Esophagus muscularis mucosa (tissue), 4 donors: ENCODE results near the gene SLC25A14. TPM values are rescaled to one million over a fixed set of nuclear protein-coding genes. Genes with fewer than 3 reads are reported as not detected.

Experiments used
- DNase-seq: peaks from one replicate; pipeline ENCODE4 v3.0.0-alpha.2; 2017; ENCODE audit errors: extremely low spot score
- H3K27ac ChIP-seq, 4 donors: fragments of 200-600 bp; sonication (generic); replicated peaks in 1 of 4; 1 replicate in 3 of 4; 2 replicates in 1 of 4; pipeline ENCODE4 v1.5.1; 2016 to 2019; ENCODE audit warnings: mild to moderate bottlenecking in 1 of 4
- H3K27me3 ChIP-seq, 4 donors: fragments of 200-600 bp; sonication (generic); one replicate each; pipeline versions ENCODE4 v1.5.1 to v1.6.0; 2016 to 2019
- H3K36me3 ChIP-seq, 4 donors: fragments of 200-600 bp; sonication (generic); one replicate each; pipeline ENCODE4 v1.5.1; 2016 to 2019
- H3K4me1 ChIP-seq, 4 donors: fragments of 200-600 bp; sonication (generic); one replicate each; pipeline ENCODE4 v1.5.1; 2016 to 2019
- H3K4me3 ChIP-seq, 4 donors: fragments of 200-600 bp; sonication (generic); 1 replicate in 2 of 4; 2 replicates in 2 of 4; pipeline ENCODE4 v1.5.1; 2016 to 2019; ENCODE audit warnings: mild to moderate bottlenecking in 4 of 4, moderate library complexity in 1 of 4
- H3K9me3 ChIP-seq, 4 donors: fragments of 200-600 bp; sonication (generic); 1 replicate in 3 of 4; 2 replicates in 1 of 4; pipeline ENCODE4 v1.5.1; 2016 to 2019
- EP300 ChIP-seq: sonication (generic); formaldehyde crosslinking; IDR thresholded peaks from one replicate; pipeline ENCODE4 v1.6.1; 2017; ENCODE audit warnings: antibody characterized with exemption
- POLR2A ChIP-seq: fragments of 450-650 bp; IDR thresholded peaks from one replicate; pipeline ENCODE4 v1.6.1; 2017; ENCODE audit warnings: antibody characterized with exemption, moderate library complexity, mild to moderate bottlenecking, low read depth
- POLR2AphosphoS5 ChIP-seq, 2 donors: sonication (generic); formaldehyde crosslinking; IDR thresholded peaks; one replicate each; pipeline ENCODE4 v1.6.1; 2017; ENCODE audit warnings: antibody characterized with exemption in 2 of 2
- WGBS: methylation state at CpG from one replicate; pipeline ENCODE4 v1.1.5; 2018; 5-methylcytosine and 5-hydroxymethylcytosine counted together
- intact Hi-C: fragments of 100-400 bp; cut with DNase I; formaldehyde crosslinking; loops from one replicate; pipeline ENCODE4 v1.15.1; 2023
- total RNA-seq, 4 donors: library from RNA; depleted of rRNA; stranded (reverse); fragments of >200 nt; gene quantifications; one replicate each; pipeline versions ENCODE4 v1.1.0 to v1.2.1, GENCODE V29; 2016
- TF ChIP-seq, protein P1 (sequence below), 3 experiments: fragments of 200-600 bp in 2 of 3; fragments of 450-650 bp in 1 of 3; sonication (generic) in 2 of 3; IDR thresholded peaks; one replicate each; pipeline ENCODE4 v1.5.1; 2017 to 2019; ENCODE audit warnings: antibody characterized with exemption in 3 of 3, mild to moderate bottlenecking in 2 of 3, moderate library complexity in 1 of 3

The SLC25A14 gene
- total RNA-seq, 4 donors from 2014 or later, result 4.0 to 9.6 (median 6.9) TPM

DNA sequence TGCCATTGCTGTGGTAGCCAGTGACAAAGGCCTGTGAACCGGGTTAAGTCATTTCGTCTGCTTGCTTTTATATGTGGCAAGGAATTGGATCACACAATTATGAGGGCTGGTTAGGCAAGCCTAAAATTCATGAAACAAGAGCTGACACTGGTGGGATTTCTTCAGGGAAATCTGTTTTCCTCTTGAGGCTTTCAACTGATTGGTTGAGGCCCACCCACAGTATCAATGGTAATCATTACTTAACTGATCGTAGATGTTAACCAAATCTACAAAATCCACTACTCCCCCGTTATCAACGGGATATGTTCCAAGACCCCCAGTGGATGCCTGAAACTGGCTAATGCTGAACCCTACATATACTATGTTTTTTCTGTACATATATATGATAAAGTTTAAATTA is 75.1 kb downstream of the SLC25A14 start:
- TF ChIP-seq POLR2AphosphoS5 (IDR thresholded peaks at IDR 0.05), result no peak
- TF ChIP-seq, protein P1, sequence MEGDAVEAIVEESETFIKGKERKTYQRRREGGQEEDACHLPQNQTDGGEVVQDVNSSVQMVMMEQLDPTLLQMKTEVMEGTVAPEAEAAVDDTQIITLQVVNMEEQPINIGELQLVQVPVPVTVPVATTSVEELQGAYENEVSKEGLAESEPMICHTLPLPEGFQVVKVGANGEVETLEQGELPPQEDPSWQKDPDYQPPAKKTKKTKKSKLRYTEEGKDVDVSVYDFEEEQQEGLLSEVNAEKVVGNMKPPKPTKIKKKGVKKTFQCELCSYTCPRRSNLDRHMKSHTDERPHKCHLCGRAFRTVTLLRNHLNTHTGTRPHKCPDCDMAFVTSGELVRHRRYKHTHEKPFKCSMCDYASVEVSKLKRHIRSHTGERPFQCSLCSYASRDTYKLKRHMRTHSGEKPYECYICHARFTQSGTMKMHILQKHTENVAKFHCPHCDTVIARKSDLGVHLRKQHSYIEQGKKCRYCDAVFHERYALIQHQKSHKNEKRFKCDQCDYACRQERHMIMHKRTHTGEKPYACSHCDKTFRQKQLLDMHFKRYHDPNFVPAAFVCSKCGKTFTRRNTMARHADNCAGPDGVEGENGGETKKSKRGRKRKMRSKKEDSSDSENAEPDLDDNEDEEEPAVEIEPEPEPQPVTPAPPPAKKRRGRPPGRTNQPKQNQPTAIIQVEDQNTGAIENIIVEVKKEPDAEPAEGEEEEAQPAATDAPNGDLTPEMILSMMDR (IDR thresholded peaks at IDR 0.05), result no peak
- no peak for TF ChIP-seq EP300
- TF ChIP-seq POLR2A, result no peak
- no peaks in the 10 kb centered on the region for H3K27me3 ChIP-seq
- no peaks in the 10 kb centered on the region for H3K4me1 ChIP-seq
- no peaks in the 10 kb centered on the region for H3K9me3 ChIP-seq
- DNase-seq, result no peak
- H3K4me3 ChIP-seq, result no peak overlapping the region
- intact Hi-C loops, result no loop called here
- WGBS, result 92% methylated on average over 5 of the region's 5 CpGs
- H3K27ac ChIP-seq, result no peak overlapping the region
- peaks cover 0 to 34% (median 24%) of the 10 kb centered on the region in 4 donors for H3K36me3 ChIP-seq

- TF ChIP-seq, protein P1 (IDR thresholded peaks at IDR 0.05), result no peak
- no peak for TF ChIP-seq POLR2AphosphoS5 (IDR thresholded peaks at IDR 0.05)
- TF ChIP-seq EP300, result no peak
- no peak for TF ChIP-seq POLR2A
- H3K4me1 ChIP-seq, result no peaks in the 10 kb centered on the region
- H3K27ac ChIP-seq, result no peak overlapping the region
- no peak for DNase-seq
- H3K36me3 ChIP-seq, result peaks cover 0 to 30% (median 23%) of the 10 kb centered on the region in 4 donors
- no peaks in the 10 kb centered on the region for H3K9me3 ChIP-seq
- 92% methylated on average over 7 of the region's 7 CpGs for WGBS
- H3K4me3 ChIP-seq, result no peak overlapping the region
- intact Hi-C loops, result no loop called here
- H3K27me3 ChIP-seq, result no peaks in the 10 kb centered on the region
These were observed 75.5 kb downstream of the SLC25A14 start for GRCh38 chrX:130415201-130415600.

DNA sequence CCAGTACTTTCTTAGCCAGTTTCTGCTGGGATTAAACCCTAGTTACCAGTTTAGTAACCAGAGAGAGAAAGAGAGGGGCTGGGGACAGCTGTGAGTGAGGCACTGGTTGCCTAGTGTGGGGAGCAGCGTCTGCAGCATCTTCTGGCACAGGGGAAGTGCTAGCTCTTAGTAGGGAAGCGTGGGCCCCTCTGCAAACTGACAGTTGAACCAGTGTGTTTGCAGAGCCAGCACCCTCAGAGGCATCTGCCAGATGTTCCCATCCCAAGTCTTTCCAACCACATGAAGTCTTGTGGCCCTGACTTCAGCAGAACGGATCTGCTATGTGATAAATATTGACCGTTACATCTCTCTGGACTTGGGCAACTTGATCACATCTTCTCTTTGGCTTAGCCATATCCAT is 77.1 kb downstream of the SLC25A14 start:
- H3K36me3 ChIP-seq, result peaks cover 0 to 15% (median 10%) of the 10 kb centered on the region in 4 donors
- no peak for TF ChIP-seq EP300
- TF ChIP-seq, protein P1 (IDR thresholded peaks at IDR 0.05), result no peak
- 78% methylated on average over 4 of the region's 4 CpGs for WGBS
- intact Hi-C loops, result no loop called here
- no peak overlapping the region for H3K4me3 ChIP-seq
- no peaks in the 10 kb centered on the region for H3K27me3 ChIP-seq
- no peaks in the 10 kb centered on the region for H3K9me3 ChIP-seq
- no peak for DNase-seq
- no peaks in the 10 kb centered on the region for H3K4me1 ChIP-seq
- H3K27ac ChIP-seq, result no peak overlapping the region

DNA sequence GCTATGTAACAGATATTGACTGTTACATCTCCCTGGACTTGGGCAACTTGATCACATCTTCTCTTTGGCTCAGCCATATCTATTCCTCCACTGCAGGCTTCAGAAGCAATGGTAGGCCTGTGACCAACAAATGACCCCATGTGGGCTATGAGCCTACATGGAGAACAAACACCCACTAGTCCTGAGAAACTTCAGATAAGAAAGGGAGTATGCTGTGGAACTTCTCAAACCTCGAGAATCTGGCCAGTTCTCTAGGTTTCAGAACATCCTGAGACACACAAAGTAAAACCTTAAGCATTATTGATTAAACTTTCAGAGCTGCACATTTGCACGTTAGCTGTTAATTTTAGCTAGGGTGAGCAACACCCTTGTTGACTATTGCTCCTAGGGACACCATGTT is 78.3 kb downstream of the SLC25A14 start:
- no peaks in the 10 kb centered on the region for H3K9me3 ChIP-seq
- WGBS, result 74% methylated on average over 2 of the region's 2 CpGs
- intact Hi-C loops, result no loop called here

GRCh38 chrX:130418740-130419139 is 79.0 kb downstream of the SLC25A14 start:
- Histone ChIP-seq H3K9me3 (no peaks in the 10 kb centered on the region), H3K4me1 (no peaks in the 10 kb centered on the region), H3K36me3 (peaks cover 0 to 7% (median 0%) of the 10 kb centered on the region in 4 donors), H3K4me3 (no peak overlapping the region), H3K27ac (no peak overlapping the region), H3K27me3 (no peaks in the 10 kb centered on the region)
- no peak for DNase-seq
- TF ChIP-seq POLR2A (no peak), POLR2AphosphoS5 (IDR thresholded peaks at IDR 0.05) (no peak), EP300 (no peak)
- TF ChIP-seq, protein P1 (IDR thresholded peaks at IDR 0.05), result no peak
- WGBS, result 83% methylated on average over 4 of the region's 4 CpGs
- intact Hi-C loops, result no loop called here

More for the DNA sequence above, 78.3 kb downstream of the SLC25A14 start:
- no peak for TF ChIP-seq POLR2AphosphoS5 (IDR thresholded peaks at IDR 0.05)
- TF ChIP-seq, protein P1 (IDR thresholded peaks at IDR 0.05), result no peak
- no peak for TF ChIP-seq POLR2A
- H3K4me3 ChIP-seq, result no peak overlapping the region
- H3K27me3 ChIP-seq, result no peaks in the 10 kb centered on the region
- H3K27ac ChIP-seq, result no peak overlapping the region
- peaks cover 0 to 7% (median 0%) of the 10 kb centered on the region in 4 donors for H3K36me3 ChIP-seq
- H3K4me1 ChIP-seq, result no peaks in the 10 kb centered on the region
- no peak for DNase-seq
